ENCODE results near the gene TRIM65.

- TF ChIP-seq POLR2AphosphoS5 (IDR thresholded peaks at IDR 0.05) (peak; percentile 88), CTCF (IDR thresholded peaks at IDR 0.05; ENCODE audit: poor library complexity, severe bottlenecking) (peak; percentile 83), EP300 (conservative IDR thresholded peaks at IDR 0.05; ENCODE audit: poor library complexity, severe bottlenecking) (no peak), RAD21 (conservative IDR thresholded peaks at IDR 0.05) (peak; percentile 56)
Measured at GRCh38 chr17:75855310-75856061, 41.3 kb downstream of the TRIM65 start, which contains the start of gene WBP2.

Measured in neural cell (in vitro differentiated cells).